KBM-7 (cell line): ENCODE data around the gene MCIDAS.
A peak's percentile ranks its signal among the peaks of the same experiment; 100 is the strongest.

Experiments used
- DNase-seq: peaks from one replicate; pipeline ENCODE4 v3.0.0-alpha.2; 2015
- in situ Hi-C: fragments of 300-500 bp; cut with MboI; formaldehyde crosslinking; loops from 2 replicates; pipeline ENCODE4 v1.14.3; 2020; ENCODE audit warnings: low sequenced_read_pairs, low pct_unique_long_range_greater_than_20kb, mixed read lengths

MCIDAS gene

DNA sequence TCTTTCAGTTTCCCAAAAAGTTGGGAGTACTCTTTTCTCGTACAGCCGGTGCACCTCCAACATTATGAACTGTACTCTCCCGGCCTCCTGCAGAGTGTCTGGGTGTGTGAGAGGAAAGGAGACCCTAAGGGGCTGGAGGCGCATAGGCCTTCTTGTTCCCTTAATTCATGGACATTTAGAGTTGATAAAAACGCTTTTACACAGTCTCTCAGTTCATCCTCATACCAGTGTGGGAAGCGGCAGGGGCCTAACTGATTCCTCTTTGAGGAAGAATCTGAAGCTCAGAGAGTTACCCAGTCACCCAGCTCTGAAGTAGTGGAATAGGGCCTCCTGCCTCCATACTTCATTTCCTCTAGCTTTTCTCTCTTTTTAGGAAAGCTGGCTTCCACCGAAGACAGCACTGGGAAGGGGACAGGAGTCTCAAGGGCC lies 3.3 kb downstream of the MCIDAS start:
- in situ Hi-C loops, result no loop called here
- no peak for DNase-seq

GRCh38 chr5:55222985-55223811 lies 3.9 kb downstream of the MCIDAS start:
- no peak for DNase-seq
- in situ Hi-C loops, result no loop called here

DNA sequence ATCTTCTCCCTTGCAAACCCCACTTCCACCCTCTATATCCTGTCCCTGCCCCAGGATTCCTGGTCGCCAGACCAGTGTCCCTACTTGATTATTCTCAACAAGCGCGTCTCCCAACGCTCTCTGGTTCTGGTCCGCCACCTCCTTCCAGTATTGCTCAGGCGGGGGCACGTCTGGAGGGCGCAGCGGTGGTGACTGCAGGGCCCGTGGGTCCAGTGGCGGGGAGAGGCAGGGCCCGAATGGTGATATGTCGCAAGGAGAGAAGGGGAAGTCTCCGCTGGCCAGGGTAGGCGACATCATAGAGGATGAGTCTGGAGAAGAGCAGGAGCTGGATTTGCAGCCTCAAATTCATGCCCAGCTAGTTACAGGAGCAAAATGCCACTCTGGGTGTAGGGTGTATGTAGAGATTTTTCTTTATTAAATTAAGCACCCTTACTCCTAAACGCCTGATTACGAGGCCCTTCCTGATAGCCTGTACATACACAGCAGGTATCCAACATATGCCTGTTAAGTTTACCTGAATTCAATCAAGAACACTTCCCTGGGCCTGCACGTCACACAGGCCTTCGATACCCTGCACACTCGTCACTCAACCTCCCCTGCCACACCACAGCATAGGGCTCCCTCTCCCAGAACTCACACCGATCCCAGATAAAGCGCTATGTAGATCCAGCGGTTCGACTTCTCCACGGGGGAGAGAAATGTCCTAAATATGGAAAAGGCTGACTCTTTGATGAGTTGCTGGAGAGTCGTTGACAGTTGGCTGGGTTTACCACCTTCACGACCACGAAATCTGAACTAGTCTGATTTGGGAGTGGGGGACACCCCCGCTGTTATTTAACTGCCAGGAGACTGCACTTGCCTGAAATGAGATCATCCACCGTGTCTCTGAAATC lies 4.8 kb downstream of the MCIDAS start:
- DNase-seq, result no peak
- in situ Hi-C loops, result no loop called here

GRCh38 chr5:55220433-55221185 lies 6.5 kb downstream of the MCIDAS start:
- no peak for DNase-seq
- in situ Hi-C loops, result no loop called here

DNA sequence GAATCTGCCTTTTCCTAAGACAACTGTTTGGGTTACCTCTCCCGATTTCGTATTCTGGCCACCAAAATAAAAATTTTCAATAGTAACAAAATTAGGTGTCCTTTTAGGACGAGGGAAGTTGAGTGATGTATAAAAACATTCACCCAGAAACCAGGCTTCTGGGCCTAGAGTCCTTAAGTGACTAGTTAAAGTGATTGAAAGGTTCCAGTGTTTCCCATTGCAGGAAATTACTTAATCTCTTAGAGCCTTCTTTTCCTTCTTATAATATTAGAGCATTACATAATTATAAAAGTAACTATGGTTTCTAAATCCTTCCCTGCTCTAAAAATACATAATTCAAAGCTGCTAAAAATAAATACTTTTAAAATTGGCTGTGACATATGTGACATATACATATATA lies 7.3 kb downstream of the MCIDAS start:
- no peak for DNase-seq
- in situ Hi-C loops, result no loop called here

DNA sequence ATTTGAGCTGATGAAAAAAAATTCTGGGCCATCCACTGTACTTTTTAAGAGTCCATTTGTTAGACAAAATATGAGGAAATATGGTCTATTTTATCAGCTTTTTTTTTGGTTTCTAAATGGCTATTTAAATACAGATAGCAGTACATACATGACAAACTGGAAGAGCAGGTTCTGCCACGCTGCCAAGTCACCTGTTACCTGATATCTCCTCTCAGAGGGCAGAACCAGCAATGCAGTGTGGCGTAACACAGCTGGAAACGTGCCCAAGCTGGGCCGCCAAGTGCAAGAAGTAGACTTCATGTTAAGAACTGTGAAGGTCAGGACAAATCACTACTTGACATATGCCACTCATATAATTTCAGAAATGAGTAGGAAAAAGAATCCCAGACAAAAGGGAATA lies 8.1 kb downstream of the MCIDAS start:
- DNase-seq, result no peak
- in situ Hi-C loops, result no loop called here

DNA sequence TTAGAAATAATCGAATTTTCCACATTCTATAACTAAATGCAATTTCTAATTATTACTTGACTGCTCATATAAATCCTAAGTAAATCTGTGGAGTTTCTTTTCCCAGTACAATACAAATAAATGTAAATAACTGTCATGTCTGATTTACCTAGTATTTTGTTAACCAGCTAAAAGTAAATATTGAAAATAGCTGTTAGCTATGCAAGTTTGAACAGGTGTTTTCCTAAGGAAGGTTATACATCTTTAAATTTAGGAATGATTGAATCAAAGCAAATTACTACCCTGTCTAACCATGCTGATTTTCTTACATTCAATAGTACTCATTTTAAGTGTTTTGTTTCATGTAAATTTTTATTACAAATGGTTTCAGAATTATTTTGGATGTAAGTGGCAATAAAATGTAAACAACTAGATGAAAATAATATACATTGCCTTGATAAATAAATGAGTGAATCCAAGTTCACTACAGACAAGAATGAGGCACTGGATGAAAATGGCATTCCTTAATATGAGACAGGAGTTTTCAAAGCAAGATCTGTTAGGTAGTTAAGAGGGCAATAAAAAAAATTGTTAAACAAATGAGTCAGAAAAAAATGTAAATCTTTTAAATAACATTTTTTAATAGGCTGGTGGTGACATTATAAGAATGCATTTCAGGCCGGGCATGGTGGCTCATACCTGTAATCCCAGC lies 15.8 kb downstream of the MCIDAS start:
- in situ Hi-C loops, result no loop called here
- no peak for DNase-seq

GRCh38 chr5:55205001-55205400 lies 22.1 kb downstream of the MCIDAS start:
- in situ Hi-C loops, result no loop called here

DNA sequence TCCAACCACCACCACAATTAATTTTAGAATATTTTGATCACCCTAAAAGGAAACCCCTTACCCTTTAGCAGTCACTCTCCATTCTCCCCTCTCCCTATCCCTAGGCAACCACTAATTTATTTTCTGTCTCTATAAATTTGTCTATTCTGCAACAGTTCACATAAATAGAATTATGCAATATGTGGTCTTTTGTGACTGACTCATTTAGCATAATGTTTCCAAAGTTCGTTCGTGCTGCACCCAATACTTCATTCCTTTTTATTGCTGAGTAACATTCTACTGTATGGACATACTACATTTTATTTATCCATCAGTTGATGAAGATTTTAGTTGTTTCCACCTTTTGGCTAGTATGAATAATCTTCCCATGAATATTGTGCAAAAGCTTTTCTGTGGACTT lies 36.0 kb downstream of the MCIDAS start:
- in situ Hi-C loops, result loop anchor here (25.0 kb wide), 1 partner anchor 721 kb away; no protein-coding TSS in a partner anchor
- no peak for DNase-seq

More at GRCh38 chr5:55205001-55205400, 22.1 kb downstream of the MCIDAS start:
- DNase-seq, result no peak

- in situ Hi-C loops, result loop anchor here (25.0 kb wide), 1 partner anchor 723 kb away; no protein-coding TSS in a partner anchor
- no peak for DNase-seq
Measured at GRCh38 chr5:55188656-55189540, 38.2 kb downstream of the MCIDAS start.

GRCh38 chr5:55187370-55187769 lies 39.7 kb downstream of the MCIDAS start:
- in situ Hi-C loops, result loop anchor here (25.0 kb wide), 1 partner anchor 725 kb away; no protein-coding TSS in a partner anchor
- DNase-seq, result peak; percentile 44

DNA sequence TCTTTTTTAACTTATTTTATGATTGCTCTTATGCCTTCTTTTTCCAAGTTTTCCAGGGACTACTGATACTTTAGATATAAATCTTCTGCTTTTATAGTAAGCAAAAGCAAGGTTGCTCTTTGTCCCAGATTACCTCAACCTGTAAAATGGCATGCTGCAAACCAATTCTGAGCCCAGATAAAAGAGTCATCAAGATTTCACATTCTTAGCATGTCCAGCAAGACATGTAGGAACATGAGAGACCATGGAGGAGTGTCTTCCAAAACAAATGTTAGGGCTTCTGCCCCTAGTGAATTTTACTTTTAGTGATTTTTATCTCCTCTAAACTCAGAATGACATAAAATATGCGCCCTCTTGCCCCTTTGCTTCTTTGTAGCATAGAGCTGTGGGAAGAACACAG lies 47.1 kb downstream of the MCIDAS start:
- DNase-seq, result no peak
- in situ Hi-C loops, result loop anchor here (25.0 kb wide), 1 partner anchor 732 kb away; no protein-coding TSS in a partner anchor

GRCh38 chr5:55177078-55177477 lies 50.0 kb downstream of the MCIDAS start:
- in situ Hi-C loops, result loop anchor here (25.0 kb wide), 1 partner anchor 735 kb away; no protein-coding TSS in a partner anchor
- no peak for DNase-seq

DNA sequence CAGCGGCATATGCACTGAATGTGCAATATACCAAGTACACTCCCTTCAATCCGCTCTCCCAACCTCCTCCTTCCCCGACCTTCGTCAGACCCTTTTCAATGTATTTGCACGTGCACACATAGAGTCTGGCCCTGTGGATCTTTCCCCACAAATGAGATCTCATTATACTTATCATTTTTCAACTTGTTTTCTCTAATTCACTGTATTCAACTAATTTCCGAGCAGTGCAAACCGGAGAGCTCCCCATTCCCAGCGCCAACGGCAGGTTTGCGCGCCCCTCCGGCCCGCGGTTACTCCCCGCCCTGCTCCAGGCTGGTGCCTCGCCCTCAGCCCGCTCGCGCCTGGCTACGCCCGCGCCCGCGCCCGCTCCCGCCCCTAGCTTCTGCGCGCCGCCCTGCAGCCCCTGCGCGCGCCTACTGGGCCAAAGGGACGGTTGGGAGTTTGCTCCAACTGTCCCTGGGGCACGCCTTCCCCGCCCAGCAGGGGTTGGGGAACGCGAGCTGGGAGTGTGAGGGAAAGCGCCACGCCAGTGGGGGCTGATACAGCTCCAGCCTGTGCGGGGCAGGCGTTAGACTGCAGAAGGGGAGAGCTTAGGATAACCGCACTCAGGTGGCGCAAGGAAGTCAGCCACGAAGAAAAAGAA lies 50.8 kb downstream of the MCIDAS start:
- in situ Hi-C loops, result loop anchor here (25.0 kb wide), 1 partner anchor 736 kb away; no protein-coding TSS in a partner anchor
- DNase-seq, result peak; percentile 82

DNA sequence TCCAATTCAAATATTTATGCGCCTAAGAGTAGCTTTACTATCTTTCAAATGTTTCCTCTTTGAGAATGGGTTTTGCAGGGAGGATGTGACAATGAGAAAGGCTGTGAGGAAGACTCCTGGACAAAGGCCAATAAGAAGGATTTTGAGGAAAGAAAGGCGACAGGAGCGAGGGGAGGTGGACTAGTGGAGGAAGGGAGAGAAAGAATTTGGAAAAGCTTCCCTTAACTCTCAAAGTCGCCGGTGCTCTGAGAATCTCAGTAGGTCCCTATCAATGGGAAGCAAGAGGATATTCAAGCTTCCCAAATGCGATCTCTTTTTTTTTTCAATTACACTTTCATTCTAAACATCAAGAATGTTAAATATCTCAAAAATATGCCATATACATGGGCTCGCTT lies 51.3 kb downstream of the MCIDAS start:
- DNase-seq, result no peak
- in situ Hi-C loops, result loop anchor here (25.0 kb wide), 1 partner anchor 737 kb away; no protein-coding TSS in a partner anchor

DNA sequence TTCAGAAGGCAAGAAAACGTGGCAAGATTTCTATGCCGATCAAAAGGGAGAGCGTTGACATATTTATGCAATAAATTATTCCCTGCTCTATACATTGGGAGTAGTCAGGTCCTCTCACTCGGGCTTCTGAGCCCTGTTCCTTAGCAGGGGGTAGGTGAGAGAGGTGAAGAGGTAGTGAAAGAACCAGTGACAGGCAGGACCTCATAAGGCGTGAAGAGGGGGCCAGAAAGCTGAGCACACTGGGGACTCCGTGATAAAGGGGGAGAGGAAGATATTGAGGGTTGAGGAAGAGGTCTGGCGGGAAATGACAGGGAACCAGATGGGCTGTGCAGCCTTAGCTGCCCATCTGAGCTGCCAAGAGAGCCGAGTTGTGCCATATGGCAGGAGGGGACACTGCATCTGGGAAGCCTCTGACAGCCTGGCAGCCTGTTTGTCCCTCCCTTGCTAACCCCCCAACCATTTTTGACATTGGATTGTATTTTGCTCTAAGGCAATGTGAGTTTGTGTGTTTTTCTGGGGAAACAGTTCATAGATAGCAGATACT lies 53.4 kb downstream of the MCIDAS start:
- in situ Hi-C loops, result no loop called here
- no peak for DNase-seq
